GM18909 (cell line): ENCODE measurements around the gene LDLRAD3.

ENCODE experiments used
- ATAC-seq: cut with Tn5 transposase; IDR thresholded peaks from one replicate; pipeline ENCODE4 v1.9.1; 2021; ENCODE audit warnings: mild to moderate bottlenecking; ENCODE audit not compliant: unreplicated experiment, poor library complexity

Gene LDLRAD3

DNA sequence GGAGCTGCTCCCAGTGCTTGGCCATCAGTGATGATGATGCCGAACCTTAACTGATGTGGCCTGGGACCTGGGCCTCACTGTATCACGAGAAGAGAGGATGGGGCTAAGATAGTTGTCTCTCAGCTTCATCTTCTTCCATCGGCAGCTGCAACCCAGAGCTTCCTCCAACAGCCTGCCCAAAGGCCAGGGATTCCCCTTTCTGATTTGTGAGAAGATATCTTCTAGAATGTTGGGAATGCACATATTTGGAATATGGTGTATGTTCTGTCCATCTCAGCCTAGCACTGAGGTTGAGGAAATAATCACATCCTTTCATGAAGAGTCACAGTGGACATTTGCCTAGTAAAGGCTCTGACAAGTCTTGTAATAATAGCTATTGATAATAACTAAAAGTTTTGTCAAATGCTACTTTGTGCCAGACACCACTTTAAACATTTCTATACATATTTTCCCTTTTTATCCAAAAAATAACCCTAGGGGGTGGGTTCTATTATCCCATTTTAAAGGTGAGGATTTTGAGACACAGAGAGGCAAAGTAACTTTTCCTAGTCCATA, 272.3 kb downstream of the LDLRAD3 start:
- ATAC-seq, result no peak

DNA sequence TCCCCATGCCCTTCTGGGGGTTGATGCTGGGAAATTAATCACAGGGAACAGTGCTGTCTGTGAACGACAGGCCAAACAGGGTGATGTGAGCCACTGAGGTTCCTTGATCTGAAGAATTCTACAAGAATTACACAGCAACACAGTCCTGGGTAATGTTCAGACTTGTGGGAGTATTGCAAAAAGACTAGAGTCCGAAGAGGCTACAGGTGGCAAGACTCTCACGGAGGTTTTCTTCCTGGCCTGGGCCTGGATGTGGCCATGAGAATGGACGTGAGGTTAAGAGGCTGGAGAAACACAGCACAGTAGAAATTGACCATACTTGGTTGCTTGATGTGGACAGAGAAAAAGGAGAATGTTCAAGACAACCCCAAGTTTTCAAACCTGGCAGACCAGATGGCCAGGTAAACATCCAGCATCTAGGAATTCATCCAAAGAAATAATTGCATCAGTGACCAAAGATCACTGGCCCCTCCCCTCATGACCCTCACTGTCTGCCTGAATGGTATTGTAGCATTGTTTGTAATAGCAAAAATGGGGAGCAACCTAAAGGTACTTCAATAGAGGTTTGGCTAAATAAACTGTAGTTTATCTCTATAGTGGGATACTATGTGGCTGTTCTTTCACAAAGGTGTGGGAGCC, 274.5 kb downstream of the LDLRAD3 start:
- no peak for ATAC-seq

GRCh38 chr11:36219996-36220395, 276.1 kb downstream of the LDLRAD3 start:
- ATAC-seq, result no peak

GRCh38 chr11:36222831-36223635, 279.2 kb downstream of the LDLRAD3 start:
- no peak for ATAC-seq

GRCh38 chr11:36224209-36224882, 280.5 kb downstream of the LDLRAD3 start:
- ATAC-seq, result no peak

GRCh38 chr11:36227044-36227443, 283.2 kb downstream of the LDLRAD3 start:
- no peak for ATAC-seq

DNA sequence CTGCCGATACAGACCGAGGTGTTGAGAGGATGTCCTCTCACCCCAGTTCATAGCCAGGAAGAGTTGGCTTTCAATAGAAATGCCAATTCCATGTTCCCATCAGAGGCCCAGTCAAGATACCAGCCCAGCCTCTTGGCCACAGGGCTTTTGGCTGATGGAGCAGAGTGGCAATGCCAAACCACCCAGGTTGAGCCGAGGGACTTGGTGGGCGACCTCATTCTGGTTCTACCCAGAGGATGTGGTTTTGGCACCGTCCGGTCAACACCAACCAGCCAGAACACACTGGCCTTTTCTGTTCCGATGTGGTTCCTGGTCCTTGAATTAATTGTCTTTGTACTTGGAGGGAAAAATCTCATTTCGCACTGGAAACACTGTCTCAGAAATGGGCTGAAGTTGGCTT, 284.8 kb downstream of the LDLRAD3 start:
- ATAC-seq, result no peak

DNA sequence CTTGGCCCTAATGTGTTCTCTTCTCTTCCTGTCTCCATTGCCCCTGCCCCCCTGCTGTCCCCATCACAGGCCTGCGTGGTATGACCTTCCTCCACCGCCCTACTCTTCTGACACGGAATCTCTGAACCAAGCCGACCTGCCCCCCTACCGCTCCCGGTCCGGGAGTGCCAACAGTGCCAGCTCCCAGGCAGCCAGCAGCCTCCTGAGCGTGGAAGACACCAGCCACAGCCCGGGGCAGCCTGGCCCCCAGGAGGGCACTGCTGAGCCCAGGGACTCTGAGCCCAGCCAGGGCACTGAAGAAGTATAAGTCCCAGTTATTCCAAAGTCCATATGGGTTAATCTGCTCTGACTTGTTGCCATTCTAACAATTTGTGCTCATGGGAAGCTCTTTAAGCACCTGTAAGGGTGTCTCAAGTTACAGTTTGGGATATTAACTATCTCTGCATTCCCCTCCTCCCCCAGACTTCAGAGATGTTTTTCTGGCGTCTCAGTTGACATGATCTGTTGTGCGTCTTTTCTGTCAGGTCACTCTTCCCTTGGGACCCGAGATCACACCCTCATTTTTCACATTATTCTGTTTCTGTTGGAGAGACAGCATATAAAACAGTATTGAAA, 285.3 kb downstream of the LDLRAD3 start:
- no peak for ATAC-seq

DNA sequence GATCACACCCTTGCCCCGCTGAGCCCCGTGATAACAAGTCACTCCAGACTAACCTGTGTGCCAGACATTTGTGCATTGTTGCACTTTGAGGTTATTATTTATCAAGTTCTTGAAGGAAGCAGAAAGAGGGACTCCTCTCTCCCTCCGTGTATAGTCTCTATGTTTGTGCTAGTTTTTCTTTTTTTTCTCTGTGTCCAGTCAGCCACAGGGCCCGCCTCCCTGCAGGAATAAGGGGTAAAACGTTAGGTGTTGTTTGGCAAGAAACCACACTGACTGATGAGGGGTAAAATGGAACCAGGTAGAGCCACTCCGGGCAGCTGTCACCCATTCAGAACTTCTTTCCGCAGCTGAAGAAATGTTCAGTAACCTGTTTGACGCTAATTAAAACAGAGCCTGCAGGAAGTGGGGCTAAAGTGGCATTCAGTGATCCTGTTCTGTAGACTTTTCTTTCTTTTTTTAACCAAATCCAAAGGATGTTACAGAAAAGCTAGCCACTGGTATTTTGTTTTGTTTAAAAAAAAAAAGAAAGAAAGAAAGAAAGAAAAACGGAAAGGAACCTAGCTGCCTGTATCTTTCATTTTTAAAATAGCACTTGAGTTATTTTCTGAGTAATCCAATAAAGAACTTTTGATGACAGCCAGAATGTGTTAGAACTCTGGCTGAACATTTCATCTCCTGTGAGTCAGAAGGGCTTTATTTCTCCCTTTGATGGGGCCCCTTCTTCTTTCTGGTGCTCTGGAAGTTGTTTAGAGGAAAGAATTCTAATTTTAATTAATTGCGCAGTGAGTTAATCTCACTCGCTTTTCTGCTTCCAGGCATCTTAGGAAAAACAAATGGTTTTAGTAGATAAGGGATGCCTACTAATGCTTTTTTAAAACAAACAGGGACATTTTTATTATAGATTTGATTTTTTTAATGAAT, 287.2 kb downstream of the LDLRAD3 start:
- no peak for ATAC-seq

DNA sequence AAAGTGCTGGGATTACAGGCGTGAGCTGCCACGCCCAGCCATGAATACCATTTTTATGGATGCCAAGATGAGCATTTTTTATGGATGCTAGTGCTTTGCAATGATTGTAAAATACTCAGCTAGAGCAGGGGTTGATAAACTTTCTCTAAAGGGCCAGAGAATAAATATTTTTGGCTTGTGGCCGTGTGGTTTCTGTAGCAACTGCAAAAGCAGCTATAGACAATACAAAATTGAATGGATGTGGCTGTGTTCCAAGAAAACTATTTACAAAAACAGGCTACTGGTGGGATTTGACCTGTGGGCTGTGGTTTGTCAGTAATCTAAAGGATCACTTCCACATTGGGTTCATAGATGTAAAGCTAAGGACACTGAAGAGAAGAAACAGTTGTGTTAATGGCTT, 289.3 kb downstream of the LDLRAD3 start:
- no peak for ATAC-seq

- no peak for ATAC-seq
These were observed 291.0 kb downstream of the LDLRAD3 start for GRCh38 chr11:36234825-36235224.

- ATAC-seq, result no peak
These were observed 291.9 kb downstream of the LDLRAD3 start for GRCh38 chr11:36235750-36236149.

- ATAC-seq, result no peak
These were observed 293.5 kb downstream of the LDLRAD3 start for GRCh38 chr11:36237391-36237790.

DNA sequence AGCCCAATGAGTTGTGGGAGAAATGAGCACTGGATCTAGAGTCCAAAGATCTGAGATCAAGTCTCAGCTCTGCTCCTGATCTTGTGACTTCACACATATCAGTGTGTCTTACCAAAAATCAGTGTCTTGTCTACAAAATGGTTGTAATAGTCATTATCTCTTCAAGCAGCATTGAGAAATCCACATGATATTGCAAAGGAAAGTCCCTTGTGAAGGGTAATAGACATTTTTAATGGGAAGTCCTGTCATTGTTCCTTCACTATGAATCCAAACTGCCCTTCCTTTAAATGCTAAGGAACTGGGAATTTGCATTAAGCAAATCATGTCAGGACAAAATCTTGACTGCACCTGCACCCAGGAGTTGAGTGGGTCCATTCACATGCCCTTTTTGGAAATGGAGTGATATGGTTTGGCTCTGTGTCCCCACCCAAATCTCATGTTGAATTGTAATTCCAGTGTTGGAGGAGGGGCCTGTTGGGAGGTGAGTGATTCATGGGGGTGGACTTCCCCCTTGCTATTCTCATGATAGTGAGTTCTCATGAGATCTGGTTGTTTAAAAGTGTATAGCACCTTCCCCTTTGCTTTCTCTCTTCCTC, 294.3 kb downstream of the LDLRAD3 start:
- no peak for ATAC-seq

- ATAC-seq, result no peak
These were observed 295.0 kb downstream of the LDLRAD3 start for GRCh38 chr11:36238881-36239280.

DNA sequence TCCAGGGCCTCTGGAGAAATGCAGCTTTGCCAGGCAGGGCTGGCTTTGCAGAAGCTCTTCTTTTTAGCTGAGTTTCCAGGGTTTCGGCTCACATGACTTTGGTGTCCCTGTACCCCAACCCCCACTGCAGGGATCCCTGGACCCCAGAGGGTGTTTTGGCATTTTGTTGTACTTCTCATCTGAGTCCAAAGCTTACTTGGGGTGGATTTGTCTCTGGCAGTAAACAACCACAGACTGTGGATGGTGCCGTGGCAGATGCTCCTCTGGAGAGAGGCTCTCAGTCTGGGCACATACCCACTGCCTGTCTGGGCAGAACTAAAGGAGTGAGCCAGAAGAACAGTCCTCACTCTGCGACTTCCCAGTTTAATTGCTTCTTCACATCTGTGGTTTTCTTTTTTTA, 295.8 kb downstream of the LDLRAD3 start:
- ATAC-seq, result no peak

DNA sequence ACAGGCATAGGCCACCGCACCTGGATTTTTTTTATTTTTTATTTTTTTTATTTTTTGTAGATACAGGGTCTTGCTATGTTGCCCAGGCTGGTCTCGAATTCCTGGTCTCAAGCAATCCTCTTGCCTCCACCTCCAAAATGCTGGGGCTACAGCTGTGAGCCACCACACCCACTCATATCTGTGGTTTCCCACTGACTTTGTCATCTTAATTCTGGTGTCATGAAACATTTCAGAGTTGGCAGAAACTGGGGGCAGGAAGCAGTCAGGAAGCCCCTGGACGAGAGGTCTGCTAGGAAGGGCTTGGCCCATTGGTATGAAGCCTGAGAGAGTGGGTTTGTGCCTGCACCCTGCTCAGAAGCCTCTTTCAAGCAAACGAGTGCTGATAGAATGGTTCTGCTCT, 296.3 kb downstream of the LDLRAD3 start:
- no peak for ATAC-seq

- ATAC-seq, result no peak
These were observed 296.9 kb downstream of the LDLRAD3 start for GRCh38 chr11:36240801-36241200.

DNA sequence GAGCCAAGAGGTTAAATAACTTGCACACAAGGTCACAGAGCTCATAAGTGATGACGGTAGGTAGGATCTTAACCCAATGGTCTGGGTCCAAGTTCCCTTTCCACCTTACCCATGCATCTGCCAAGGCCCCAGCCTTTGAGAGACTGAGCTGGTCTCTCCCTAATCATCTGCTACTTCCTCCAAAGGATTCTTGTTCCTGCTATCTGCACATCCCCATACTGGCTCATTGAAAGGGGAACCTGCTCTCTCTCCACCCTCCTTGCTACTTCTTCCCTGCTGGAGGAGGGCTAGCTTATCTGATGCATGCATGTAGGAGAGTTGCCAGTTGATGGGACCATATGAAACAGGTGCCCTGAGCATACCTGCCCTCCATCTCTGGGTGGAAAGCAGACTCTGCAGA, 297.6 kb downstream of the LDLRAD3 start:
- no peak for ATAC-seq
